A673 (cell line): ENCODE measurements around the gene TSPO.

ENCODE experiments used
- CTCF ChIP-seq: fragments of 300-800, 200-600 bp; sonication (generic); conservative IDR thresholded peaks from 2 replicates; pipeline ENCODE4 v1.5.1; 2017; ENCODE audit warnings: low read depth, mild to moderate bottlenecking, antibody characterized with exemption, low read length, moderate library complexity, mixed read lengths
- EZH2 ChIP-seq: fragments of 200-600 bp; sonication (generic); IDR thresholded peaks from 2 replicates; pipeline ENCODE4 v1.6.1; 2017; ENCODE audit warnings: borderline replicate concordance, low read depth, mild to moderate bottlenecking, mixed read lengths, antibody characterized with exemption, low read length; ENCODE audit not compliant: poor library complexity, severe bottlenecking

GRCh38 chr22:43209523-43209890 is 58.1 kb downstream of the TSPO start:
- TF ChIP-seq CTCF: no peak
- no peak for TF ChIP-seq EZH2
